B cell (primary cell): ENCODE results near the gene CD96. TPM values are rescaled to one million over a fixed set of nuclear protein-coding genes. Genes with fewer than 3 reads are reported as not detected.

Experiments used
- ATAC-seq: fragments of 200-7000 bp; cut with Tn5 transposase; one replicate; pipeline ENCODE4 v1.10.0; 2021; ENCODE audit warnings: low read depth, mild to moderate bottlenecking, moderate number of reproducible peaks, moderate library complexity
- CTCF ChIA-PET: fragments of 350-600 bp; sonication (Branson Sonifier 250); formaldehyde crosslinking; loops from one replicate; lab custom pipeline; 2021; ENCODE audit warnings: antibody characterized with exemption, inconsistent platforms; lab: Charles Lee
- POLR2A ChIA-PET: fragments of 350-600 bp; sonication (Branson Sonifier 250); formaldehyde crosslinking; loops from one replicate; lab custom pipeline; 2021; ENCODE audit warnings: antibody characterized with exemption; lab: Charles Lee
- DNase-seq: peaks from one replicate; pipeline ENCODE4 v3.0.0; 2013
- H2AFZ ChIP-seq: 2 replicates; pipeline ENCODE4 v1.6.1; 2012; ENCODE audit warnings: mild to moderate bottlenecking, low read depth, low read length; ENCODE audit not compliant: insufficient read depth, poor library complexity, severe bottlenecking
- H3K27ac ChIP-seq, 2 donors: 1 replicate in 1 of 2; 2 replicates in 1 of 2; pipeline ENCODE4 v1.5.1; 2012 to 2013; ENCODE audit warnings: low read length in 2 of 2, mild to moderate bottlenecking in 2 of 2, moderate library complexity in 1 of 2
- H3K27me3 ChIP-seq, 4 experiments: fragments of 200-600 bp in 1 of 4; sonication (generic) in 1 of 4; replicated peaks in 1 of 4; 1 replicate in 2 of 4; 2 replicates in 2 of 4; pipeline versions ENCODE4 v1.6.1 to v1.7.0; 2013 to 2016; ENCODE audit warnings: low read length in 3 of 4, mild to moderate bottlenecking in 2 of 4, mixed read lengths in 1 of 4, moderate library complexity in 1 of 4; ENCODE audit not compliant: insufficient read depth in 4 of 4, control insufficient read depth in 3 of 4; ENCODE audit errors: control extremely low read depth in 1 of 4
- H3K36me3 ChIP-seq, 2 experiments: replicated peaks in 1 of 2; 1 replicate in 1 of 2; 2 replicates in 1 of 2; pipeline versions ENCODE4 v1.6.1 to v1.7.1; 2013; ENCODE audit warnings: low read length in 1 of 2; ENCODE audit not compliant: insufficient read depth in 2 of 2, control insufficient read depth in 1 of 2; ENCODE audit errors: control extremely low read depth in 1 of 2, extremely low read depth in 1 of 2
- H3K4me1 ChIP-seq, 2 donors: fragments of 200-600 bp in 1 of 2; sonication (generic) in 1 of 2; 1 replicate in 1 of 2; 2 replicates in 1 of 2; pipeline versions ENCODE4 v1.5.1 to v1.6.1; 2013 to 2017; ENCODE audit warnings: low read length in 2 of 2; ENCODE audit not compliant: control insufficient read depth in 2 of 2, insufficient read depth in 2 of 2
- H3K4me2 ChIP-seq: replicated peaks from 2 replicates; pipeline ENCODE3; 2012; ENCODE audit warnings: mild to moderate bottlenecking, low read depth, low read length; ENCODE audit not compliant: poor library complexity, severe bottlenecking
- H3K4me3 ChIP-seq, 5 experiments: fragments of 200-600 bp in 1 of 5; sonication (generic) in 1 of 5; 1 replicate in 3 of 5; 2 replicates in 2 of 5; pipeline versions ENCODE4 v1.5.1 to v1.7.0; 2011 to 2016; ENCODE audit warnings: low read length in 4 of 5, mild to moderate bottlenecking in 4 of 5, low read depth in 2 of 5, control low read depth in 1 of 5, moderate library complexity in 1 of 5; ENCODE audit not compliant: insufficient read depth in 1 of 5; ENCODE audit errors: control extremely low read depth in 1 of 5, extremely low read depth in 1 of 5
- H3K79me2 ChIP-seq: fragments of 200-600 bp; sonication (generic); one replicate; pipeline ENCODE4 v1.6.0; 2016; ENCODE audit warnings: low read length; ENCODE audit not compliant: control insufficient read depth, insufficient read depth
- H3K9ac ChIP-seq: fragments of 200-600 bp; sonication (generic); 2 replicates; pipeline ENCODE4 v1.6.1; 2017; ENCODE audit warnings: mild to moderate bottlenecking, low read length, moderate library complexity
- H3K9me3 ChIP-seq, 3 donors: one replicate each; pipeline versions ENCODE4 v1.6.1 to v1.7.1; 2013; ENCODE audit warnings: low read length in 2 of 3; ENCODE audit not compliant: control insufficient read depth in 2 of 3, insufficient read depth in 1 of 3; ENCODE audit errors: control extremely low read depth in 1 of 3
- H4K20me1 ChIP-seq: 2 replicates; pipeline ENCODE4 v1.6.0; 2012; ENCODE audit warnings: mild to moderate bottlenecking, low read length; ENCODE audit not compliant: insufficient read depth, control insufficient read depth, poor library complexity, severe bottlenecking
- H3K27ac Mint-ChIP-seq: one replicate; pipeline ENCODE4 v1.8.0; 2021; ENCODE audit warnings: mixed read lengths
- H3K27me3 Mint-ChIP-seq: one replicate; pipeline ENCODE4 v1.8.0; 2021; ENCODE audit warnings: mixed read lengths
- H3K4me1 Mint-ChIP-seq: one replicate; pipeline ENCODE4 v1.8.0; 2021; ENCODE audit warnings: mixed read lengths
- H3K4me3 Mint-ChIP-seq: one replicate; pipeline ENCODE4 v1.8.0; 2021; ENCODE audit warnings: mixed read lengths
- H3K9me3 Mint-ChIP-seq: one replicate; pipeline ENCODE4 v1.8.0; 2022; ENCODE audit warnings: mixed read lengths; ENCODE audit not compliant: insufficient read depth
- EZH2 ChIP-seq: IDR thresholded peaks from 2 replicates; pipeline ENCODE4 v1.6.1; 2012; ENCODE audit warnings: borderline replicate concordance, low read depth, mild to moderate bottlenecking, moderate library complexity, low read length; ENCODE audit not compliant: insufficient read depth, poor library complexity, severe bottlenecking
- WGBS: methylation state at CpG from one replicate; pipeline ENCODE4 v1.1.5; 2013; ENCODE audit warnings: missing lambda C conversion rate; ENCODE audit not compliant: insufficient coverage; 5-methylcytosine and 5-hydroxymethylcytosine counted together
- intact Hi-C: fragments of 100-400 bp; cut with micrococcal nuclease; formaldehyde crosslinking; loops from one replicate; pipeline ENCODE4 v1.10.0; 2022
- polyA plus RNA-seq: library from polyadenylated mRNA; depleted of rRNA; stranded (reverse); fragments of >200 nt; gene quantifications from 2 replicates; pipeline ENCODE4 v1.2.3, GENCODE V29; 2012
- total RNA-seq, 2 donors: library from RNA; stranded (reverse); fragments of 120-200 nt in 1 of 2; gene quantifications; 1 replicate in 1 of 2; 2 replicates in 1 of 2; pipeline versions ENCODE4 v1.2.3 to v1.2.4, GENCODE V29; 2013 to 2022
- TF ChIP-seq, protein P1 (sequence below): fragments of 200-600 bp; IDR thresholded peaks from one replicate; pipeline ENCODE4 v1.8.0; 2022; ENCODE audit warnings: antibody characterized with exemption, mild to moderate bottlenecking

The CD96 gene
- total and polyA plus RNA-seq, 2 donors (not counting 1 experiment from before 2014, with no cell fraction given): 21.4 to 56.2 TPM

DNA sequence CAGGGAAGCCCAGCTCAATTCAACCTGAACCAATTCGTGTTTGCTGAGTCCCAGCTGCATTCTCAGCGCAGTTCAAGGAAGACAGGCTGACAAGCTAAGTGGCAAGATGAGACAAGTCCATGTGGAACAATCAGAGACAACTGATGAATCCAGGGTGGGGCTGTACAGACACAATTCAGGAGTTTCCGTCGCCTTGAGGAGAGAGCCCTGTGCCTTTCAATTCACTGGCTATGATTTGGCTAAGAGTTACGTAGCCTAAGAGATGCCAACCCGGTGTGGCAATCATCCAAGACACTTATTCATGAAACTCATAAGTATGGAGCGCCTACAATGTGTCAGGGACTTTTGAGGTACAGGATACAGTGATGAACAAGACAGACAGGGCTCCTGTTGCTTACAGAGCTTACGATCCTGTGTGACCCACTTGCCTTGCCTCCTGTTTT is 68.6 kb downstream of the CD96 start:
- intact Hi-C loops: loop anchor here (1.0 kb wide), 1 partner anchor 16 kb away; no protein-coding TSS in a partner anchor
- H3K9me3 ChIP-seq: no peaks in the 10 kb centered on the region
- peak overlapping the region; percentile 48 for H3K4me2 ChIP-seq
- peaks cover 42% of the 10 kb centered on the region for H3K4me1 Mint-ChIP-seq
- ATAC-seq: peak; percentile 24
- no peak for DNase-seq
- peak overlapping the region in 1 of 2 donors; percentile 10 for H3K27ac ChIP-seq
- peak overlapping the region; percentile 7 for H3K9ac ChIP-seq
- TF ChIP-seq, protein P1, sequence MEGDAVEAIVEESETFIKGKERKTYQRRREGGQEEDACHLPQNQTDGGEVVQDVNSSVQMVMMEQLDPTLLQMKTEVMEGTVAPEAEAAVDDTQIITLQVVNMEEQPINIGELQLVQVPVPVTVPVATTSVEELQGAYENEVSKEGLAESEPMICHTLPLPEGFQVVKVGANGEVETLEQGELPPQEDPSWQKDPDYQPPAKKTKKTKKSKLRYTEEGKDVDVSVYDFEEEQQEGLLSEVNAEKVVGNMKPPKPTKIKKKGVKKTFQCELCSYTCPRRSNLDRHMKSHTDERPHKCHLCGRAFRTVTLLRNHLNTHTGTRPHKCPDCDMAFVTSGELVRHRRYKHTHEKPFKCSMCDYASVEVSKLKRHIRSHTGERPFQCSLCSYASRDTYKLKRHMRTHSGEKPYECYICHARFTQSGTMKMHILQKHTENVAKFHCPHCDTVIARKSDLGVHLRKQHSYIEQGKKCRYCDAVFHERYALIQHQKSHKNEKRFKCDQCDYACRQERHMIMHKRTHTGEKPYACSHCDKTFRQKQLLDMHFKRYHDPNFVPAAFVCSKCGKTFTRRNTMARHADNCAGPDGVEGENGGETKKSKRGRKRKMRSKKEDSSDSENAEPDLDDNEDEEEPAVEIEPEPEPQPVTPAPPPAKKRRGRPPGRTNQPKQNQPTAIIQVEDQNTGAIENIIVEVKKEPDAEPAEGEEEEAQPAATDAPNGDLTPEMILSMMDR: no peak
- TF ChIP-seq EZH2: no peak
- H3K27me3 ChIP-seq: no peaks in the 10 kb centered on the region
- no peak overlapping the region for H3K4me3 ChIP-seq
- peak overlapping the region; percentile 74 for H3K4me3 Mint-ChIP-seq
- H3K4me1 ChIP-seq: peaks cover 20 to 23% of the 10 kb centered on the region in 2 donors
- WGBS: 69% methylated on average over 7 of the region's 8 CpGs
- ChIA-PET POLR2A (interaction anchor here (0.7 kb wide), 1 partner anchor 11 kb away, joined by 4 read pairs; no protein-coding TSS in a partner anchor), CTCF (interaction anchor here (0.8 to 1.6 kb wide), 5 partner anchors 9 to 81 kb away, joined by 3 to 8 read pairs (median 3); no protein-coding TSS in a partner anchor)
- no peaks in the 10 kb centered on the region for H3K9me3 Mint-ChIP-seq
- peak overlapping the region; percentile 83 for H3K27ac Mint-ChIP-seq
- H3K79me2 ChIP-seq: no peaks in the 10 kb centered on the region
- peaks cover 0 to 12% of the 10 kb centered on the region in 2 experiments for H3K36me3 ChIP-seq
- H3K27me3 Mint-ChIP-seq: no peaks in the 10 kb centered on the region
- no peaks in the 10 kb centered on the region for H4K20me1 ChIP-seq
- H2AFZ ChIP-seq: no peak overlapping the region

DNA sequence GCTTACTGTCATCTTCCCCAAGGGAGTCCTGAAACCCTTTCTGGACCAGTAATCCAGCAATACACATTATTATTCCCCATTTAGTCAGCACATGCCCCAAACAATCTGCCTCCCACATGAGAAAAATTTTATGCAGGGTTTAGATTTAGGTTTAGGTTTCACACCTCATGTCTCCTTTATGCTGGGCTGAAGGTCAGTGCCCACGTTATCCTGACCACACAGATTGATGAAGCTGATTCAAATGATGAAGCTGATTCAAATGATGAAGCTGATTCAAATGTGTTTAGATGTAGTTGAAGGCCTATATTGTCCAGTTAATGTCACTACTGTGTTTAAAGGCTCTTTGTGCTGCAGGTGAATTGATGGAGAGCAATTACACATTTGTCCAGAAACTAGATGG is 71.3 kb downstream of the CD96 start:
- H2AFZ ChIP-seq: no peak overlapping the region
- WGBS: 67% methylated on average over 1 of the region's 1 CpG
- H3K9ac ChIP-seq: no peak overlapping the region
- H3K27me3 ChIP-seq: no peaks in the 10 kb centered on the region
- peaks cover 50% of the 10 kb centered on the region for H3K4me1 Mint-ChIP-seq
- peaks cover 0 to 19% (median 2%) of the 10 kb centered on the region in 3 donors for H3K9me3 ChIP-seq
- no peak overlapping the region for H3K4me2 ChIP-seq
- no peak for ATAC-seq
- H3K27ac Mint-ChIP-seq: no peak overlapping the region
- no peaks in the 10 kb centered on the region for H3K27me3 Mint-ChIP-seq
- ChIA-PET CTCF (interaction anchor here (1.3 to 1.7 kb wide), 2 partner anchors 23 to 35 kb away, joined by 3 to 5 read pairs; no protein-coding TSS in a partner anchor), POLR2A (interaction anchor here (0.5 kb wide), 1 partner anchor 261 kb away, joined by 4 read pairs; no protein-coding TSS in a partner anchor)
- intact Hi-C loops: no loop called here
- H3K27ac ChIP-seq: no peak overlapping the region
- H3K79me2 ChIP-seq: no peaks in the 10 kb centered on the region
- no peak for DNase-seq
- no peak overlapping the region for H3K4me3 ChIP-seq
- TF ChIP-seq EZH2: no peak
- TF ChIP-seq, protein P1: no peak
- H4K20me1 ChIP-seq: no peaks in the 10 kb centered on the region
- peaks cover 0 to 8% of the 10 kb centered on the region in 2 experiments for H3K36me3 ChIP-seq
- peaks cover 33 to 38% of the 10 kb centered on the region in 2 donors for H3K4me1 ChIP-seq
- no peaks in the 10 kb centered on the region for H3K9me3 Mint-ChIP-seq
- H3K4me3 Mint-ChIP-seq: no peak overlapping the region
